HG03439 (cell line): Measurements from ENCODE around the gene TFPT.
A peak's percentile ranks its signal among the peaks of the same experiment; 100 is the strongest.

Experiments
- ATAC-seq: cut with Tn5 transposase; IDR thresholded peaks from one replicate; pipeline ENCODE4 v1.9.1; 2021; ENCODE audit warnings: mild to moderate bottlenecking, moderate library complexity; ENCODE audit not compliant: unreplicated experiment

Gene TFPT

GRCh38 chr19:54149021-54149812 lies 33.8 kb upstream of the TFPT start:
- no peak for ATAC-seq

DNA sequence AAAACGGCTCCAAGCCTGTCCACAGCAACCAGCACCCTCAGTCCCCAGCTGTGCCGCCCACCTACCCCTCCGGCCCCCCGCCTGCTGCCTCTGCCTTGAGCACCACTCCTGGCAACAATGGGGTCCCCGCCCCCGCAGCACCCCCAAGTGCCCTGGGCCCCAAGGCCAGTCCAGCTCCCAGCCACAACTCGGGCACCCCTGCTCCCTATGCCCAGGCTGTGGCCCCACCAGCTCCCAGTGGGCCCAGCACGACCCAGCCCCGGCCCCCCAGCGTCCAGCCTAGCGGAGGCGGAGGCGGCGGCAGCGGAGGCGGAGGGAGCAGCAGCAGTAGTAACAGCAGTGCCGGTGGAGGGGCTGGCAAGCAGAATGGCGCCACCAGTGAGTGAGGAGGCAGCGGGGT lies 32.7 kb upstream of the TFPT start:
- no peak for ATAC-seq

DNA sequence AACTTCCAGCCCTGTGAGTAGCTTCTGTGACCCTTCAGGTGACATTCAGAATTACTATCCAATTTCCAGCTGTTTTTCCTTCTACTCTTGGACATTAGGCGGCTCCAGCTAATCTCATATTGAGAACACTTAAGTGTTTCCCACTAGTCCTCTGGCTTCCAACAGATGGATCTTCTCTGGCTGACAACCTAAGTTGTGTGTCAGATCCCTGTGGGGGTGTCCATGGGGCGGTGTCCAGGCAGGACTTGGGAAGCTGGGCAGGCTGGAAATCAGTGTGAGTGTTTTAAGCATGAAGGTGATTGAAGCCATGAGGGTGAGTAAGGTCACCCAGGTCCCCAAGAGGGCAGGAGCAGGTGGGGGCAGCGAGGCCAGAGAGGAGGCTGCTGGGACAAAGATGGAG lies 32.2 kb upstream of the TFPT start:
- no peak for ATAC-seq

DNA sequence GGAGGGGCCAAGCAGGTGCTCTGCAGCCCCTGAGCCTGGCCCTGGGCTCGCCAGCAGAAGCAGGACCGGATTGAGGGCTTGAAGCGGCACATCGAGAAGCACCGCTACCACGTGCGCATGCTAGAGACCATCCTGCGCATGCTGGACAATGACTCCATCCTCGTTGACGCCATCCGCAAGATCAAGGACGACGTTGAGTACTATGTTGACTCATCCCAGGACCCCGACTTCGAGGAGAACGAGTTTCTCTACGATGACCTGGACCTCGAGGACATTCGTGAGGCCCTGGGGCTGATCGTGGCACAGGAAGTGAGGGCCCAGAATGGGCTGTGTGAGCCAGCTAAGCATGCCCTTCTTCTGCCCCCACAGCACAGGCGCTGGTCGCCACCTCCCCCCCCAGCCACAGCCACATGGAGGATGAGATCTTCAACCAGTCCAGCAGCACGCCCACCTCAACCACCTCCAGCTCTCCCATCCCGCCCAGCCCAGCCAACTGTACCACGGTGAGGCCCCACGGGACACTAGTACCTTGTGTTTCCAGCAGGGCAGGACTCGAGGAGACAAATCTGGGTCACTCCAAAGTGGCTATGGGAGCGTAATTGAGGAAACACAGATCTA lies 30.2 kb upstream of the TFPT start:
- no peak for ATAC-seq

- ATAC-seq, result no peak
These were observed 26.8 kb upstream of the TFPT start for GRCh38 chr19:54142166-54142780.

DNA sequence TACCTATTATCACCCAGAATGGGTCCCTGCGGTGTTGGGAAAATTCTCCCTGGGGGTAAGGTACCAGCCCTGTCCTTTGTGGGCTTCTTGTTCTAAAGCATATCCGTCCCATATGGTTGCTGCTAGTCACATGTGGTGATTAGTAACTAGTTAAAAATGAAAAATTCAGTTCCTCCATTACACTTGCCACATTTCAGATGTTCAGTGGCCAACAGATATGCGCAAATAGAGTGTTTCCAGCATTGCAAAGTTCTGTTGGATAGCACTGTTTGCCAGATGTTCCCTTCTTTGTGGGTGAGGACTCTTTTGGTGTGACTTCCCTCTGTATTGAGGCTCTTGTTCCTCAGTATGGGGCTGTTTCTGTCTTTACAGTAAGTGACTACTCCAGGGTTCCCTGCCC lies 25.9 kb upstream of the TFPT start:
- ATAC-seq, result no peak

DNA sequence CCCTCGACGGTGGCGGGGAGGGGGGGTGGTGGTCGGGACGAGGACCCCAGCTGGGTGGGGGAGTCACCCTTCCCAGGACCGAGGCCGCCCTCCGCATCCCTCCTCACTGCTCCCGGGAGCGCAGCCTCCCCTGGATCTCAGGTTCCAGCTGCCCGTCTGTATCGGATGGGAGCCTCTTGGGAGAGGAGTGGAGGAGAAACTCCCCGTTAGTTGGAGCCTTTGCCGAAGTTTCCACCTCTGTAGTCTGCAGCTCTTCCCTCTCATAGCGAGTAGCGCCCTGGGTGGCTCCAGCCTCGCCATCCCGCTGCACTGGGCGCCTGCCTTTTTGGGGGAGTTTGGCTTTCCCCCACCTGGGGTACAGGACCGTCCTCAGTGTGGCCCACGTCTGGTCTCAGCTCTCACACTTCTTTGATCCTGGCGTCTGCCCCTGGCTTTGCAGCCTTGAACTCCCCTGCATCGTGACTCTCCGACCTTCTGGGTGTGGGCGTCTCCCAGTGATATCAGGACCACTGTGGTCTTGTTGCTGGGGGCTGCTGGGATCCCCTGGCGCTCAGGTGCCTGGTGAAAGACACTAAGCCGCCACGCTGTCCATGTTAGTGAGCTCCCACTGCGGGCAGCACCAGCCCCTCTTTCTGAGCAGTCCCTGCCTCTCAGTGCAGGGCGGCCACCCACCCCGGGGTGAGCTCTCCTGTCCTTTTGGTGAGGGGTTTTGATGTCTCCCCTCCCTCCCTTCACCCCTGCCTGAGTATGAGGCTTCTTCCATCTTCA lies 23.2 kb upstream of the TFPT start:
- no peak for ATAC-seq

DNA sequence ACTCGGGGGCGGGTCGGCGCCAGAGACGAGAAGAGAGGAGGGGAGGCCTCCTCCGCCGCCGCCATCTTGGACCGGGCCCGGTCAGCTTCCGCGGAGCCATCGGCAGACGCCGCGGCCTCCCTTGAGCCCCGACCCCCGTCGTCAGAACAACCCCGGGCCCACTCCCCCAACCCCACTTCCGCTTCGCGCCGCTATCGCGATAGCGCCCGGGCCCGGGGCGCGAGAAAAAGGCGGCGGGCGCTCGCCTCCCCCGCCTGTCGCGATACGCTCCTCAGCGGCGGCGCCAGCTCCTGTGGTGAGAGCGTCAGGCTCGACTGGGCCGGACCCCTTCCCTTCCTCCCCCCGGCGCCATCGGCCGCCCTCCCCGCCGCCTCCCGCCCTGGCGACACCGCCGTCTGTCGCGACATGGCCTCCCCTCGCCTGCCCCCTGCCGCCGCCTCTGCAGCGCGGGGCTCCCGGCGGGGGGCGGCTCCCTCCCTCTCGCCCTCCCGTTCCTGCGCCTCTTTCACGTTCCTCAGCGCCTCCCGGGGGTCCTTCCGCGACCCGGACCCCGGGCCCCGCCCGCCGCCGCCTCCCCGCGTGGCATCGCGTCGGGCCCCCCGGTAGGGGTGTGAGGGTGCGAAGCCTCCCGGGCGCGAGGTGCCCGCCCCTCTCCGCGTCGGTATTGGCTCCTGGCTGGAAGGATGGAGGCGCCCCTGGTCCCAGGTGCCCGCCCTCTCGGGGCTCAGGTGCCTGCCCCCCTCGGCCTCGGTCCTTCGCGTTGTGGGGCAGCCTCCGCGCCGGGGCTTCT lies 22.4 kb upstream of the TFPT start, which contains the start of gene CNOT3:
CNOT3 (plus strand) TSS at position 64 of the 790 bp plus-strand sequence. CDS start 5,217 bp downstream, outside the sequence.
- no peak for ATAC-seq

DNA sequence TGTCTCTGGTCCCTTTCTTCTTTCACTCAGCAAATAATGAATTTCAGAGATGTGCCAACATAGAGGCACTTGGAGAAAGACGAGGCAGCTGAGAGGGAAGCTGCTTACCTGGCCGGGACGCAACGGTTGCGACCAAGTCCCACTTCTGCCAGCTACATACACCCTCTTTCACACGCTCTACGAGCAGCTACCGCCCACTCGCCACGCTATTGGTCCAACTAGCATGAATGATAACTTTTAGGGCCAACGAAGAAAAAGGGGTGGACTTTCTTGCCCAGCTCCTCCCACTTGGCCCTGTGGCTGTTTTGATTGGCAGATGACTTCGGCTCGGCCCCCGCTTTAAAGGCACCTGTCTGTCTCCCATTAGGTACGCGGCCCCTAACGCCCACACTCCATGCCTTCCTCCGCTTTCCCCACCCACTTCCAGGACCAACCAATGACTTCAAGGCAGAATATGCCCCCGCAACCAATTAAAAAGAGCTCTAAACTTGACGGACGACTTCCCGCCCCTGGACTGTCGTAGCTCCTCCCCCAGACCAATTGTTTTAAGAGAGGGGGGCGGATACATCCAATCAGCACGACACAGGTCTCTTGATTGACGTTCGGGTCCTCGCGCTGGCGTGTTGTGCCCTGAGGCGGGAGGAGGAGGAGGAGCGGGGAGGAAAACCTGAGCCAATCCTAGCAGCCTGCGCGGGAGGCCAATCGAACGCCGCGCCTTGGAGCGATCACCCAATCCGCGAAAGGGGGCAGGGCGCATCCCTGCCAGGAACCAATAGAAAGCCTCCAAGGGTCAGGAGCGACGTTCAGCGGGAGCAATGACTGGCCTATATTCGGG lies 21.6 kb upstream of the TFPT start:
- ATAC-seq, result peak; percentile 81

DNA sequence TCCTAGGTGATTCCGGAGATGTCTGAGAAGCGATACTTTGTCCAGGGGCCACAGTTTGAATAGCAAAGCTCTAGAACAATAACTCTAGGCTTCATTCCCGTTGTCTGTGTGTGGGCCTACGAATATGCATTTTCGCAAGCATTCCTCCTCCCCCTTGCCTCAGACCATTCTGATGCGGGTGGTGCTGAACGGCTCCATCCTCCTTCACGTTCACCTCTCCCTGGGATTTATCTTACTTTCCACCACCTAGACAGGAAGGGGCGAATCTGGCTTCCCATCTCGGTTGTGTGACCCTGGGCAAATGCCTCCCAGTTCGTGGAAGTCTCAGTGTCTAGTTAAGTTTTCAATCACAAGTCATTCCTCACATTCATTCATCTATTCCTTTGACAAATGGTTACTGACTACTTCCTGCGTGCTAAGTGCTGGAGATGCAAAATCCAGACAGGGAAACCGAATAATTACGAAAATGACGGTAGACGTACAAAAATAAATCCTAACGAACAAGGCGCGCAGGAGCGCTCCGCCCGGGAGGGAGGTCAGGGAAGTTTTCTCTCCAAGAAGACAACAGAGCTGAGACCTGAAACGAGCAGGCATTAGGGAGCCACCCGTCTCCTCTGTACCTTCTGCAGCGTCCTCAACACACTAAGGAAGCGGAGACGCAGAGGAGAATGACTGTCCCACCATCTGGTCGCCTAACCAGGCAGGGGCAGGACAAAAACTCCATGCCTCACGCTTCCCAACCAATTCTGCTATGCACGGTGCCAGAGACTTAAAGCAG lies 20.8 kb upstream of the TFPT start:
- no peak for ATAC-seq

- ATAC-seq, result no peak
These were observed 18.6 kb upstream of the TFPT start for GRCh38 chr19:54133957-54134590.

GRCh38 chr19:54133312-54133956 lies 18.0 kb upstream of the TFPT start:
- ATAC-seq, result no peak

DNA sequence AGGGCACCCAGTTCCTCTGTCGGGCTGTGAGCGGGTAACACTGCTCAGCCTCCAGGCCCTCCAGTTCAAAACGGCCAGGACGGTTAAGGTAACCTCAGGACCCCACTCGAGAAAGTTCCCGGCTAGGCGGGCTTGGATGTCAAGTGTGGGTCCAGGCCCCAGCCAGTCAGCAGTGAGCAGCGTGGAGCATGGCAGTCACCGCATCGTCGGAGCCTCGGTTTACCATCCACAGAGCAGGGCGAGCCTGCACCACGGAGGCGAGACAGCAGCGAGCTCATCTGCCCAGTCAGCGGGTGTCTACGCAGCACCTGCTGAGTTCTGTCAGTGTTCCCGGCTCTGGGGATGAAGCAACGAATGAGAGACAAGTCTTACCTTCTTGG lies 14.2 kb upstream of the TFPT start:
- no peak for ATAC-seq

GRCh38 chr19:54128796-54129616 lies 13.5 kb upstream of the TFPT start:
- ATAC-seq, result no peak

DNA sequence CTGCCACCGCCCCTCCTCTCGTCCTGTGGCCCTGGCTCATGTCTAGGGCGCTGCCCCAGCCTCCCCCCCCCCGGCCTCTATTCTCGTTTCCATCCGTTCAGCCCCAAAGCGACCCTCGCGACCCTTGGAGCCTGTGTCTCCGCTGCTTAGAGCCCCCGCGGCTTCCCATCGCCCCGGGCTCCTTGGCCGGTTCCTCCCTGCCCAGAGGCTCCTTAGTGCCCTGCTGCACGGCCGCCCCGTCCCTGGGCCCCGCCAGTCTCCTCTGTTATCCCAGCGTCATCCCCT lies 12.9 kb upstream of the TFPT start:
- no peak for ATAC-seq

DNA sequence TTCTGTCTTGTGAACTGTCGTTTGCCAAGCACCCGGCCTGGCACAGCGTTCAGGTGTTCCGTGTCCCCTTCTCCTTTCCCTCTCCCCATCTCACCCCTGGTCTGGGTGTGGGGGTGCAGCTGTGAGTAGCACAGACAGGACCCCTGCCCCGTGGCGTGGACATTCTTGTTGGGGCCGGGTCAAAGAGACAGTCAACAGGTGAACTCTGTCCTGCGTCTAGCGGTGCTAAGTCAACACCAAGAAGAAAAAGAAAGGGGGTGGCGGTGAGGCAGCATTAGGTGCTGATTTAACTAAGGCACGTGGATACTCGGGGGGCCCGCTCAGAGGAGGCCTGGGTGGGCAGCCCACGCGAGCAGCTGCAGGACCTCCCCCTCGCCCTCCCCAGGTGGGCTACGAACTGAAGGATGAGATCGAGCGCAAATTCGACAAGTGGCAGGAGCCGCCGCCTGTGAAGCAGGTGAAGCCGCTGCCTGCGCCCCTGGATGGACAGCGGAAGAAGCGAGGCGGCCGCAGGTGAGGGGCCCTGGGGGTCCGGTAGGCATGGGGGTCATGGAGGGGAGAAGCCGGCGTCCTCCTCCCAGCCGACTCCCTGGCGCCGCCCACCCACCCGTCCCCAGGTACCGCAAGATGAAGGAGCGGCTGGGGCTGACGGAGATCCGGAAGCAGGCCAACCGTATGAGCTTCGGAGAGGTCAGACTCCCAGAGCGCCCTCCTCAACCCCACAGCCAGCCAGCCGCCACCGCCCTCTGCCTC lies 12.4 kb upstream of the TFPT start:
- no peak for ATAC-seq

- ATAC-seq, result no peak
These were observed 10.3 kb upstream of the TFPT start for GRCh38 chr19:54125713-54126112.
